H9 (cell line): ENCODE data around the gene RAB31. TPM values are rescaled to one million over a fixed set of nuclear protein-coding genes. Genes with fewer than 3 reads are reported as not detected.

ENCODE experiments used
- DNase-seq: peaks from one replicate; pipeline ENCODE4 v3.0.0-alpha.2; 2017
- H2AFZ ChIP-seq: one replicate; pipeline ENCODE4 v1.6.1; 2013; ENCODE audit warnings: mild to moderate bottlenecking, low read length, control low read depth, moderate library complexity
- H2AK5ac ChIP-seq: 2 replicates; pipeline ENCODE4 v1.6.1; 2013; ENCODE audit warnings: low read length, control low read depth, mixed read lengths; ENCODE audit not compliant: insufficient read length
- H2BK120ac ChIP-seq: one replicate; pipeline ENCODE4 v1.6.1; 2013; ENCODE audit warnings: low read depth, mild to moderate bottlenecking, low read length, control low read depth, inconsistent platforms; ENCODE audit not compliant: poor library complexity, severe bottlenecking
- H2BK12ac ChIP-seq: 2 replicates; pipeline ENCODE4 v1.6.1; 2013; ENCODE audit warnings: low read length, control low read depth, mixed read lengths, low read depth; ENCODE audit not compliant: insufficient read length
- H2BK15ac ChIP-seq: 2 replicates; pipeline ENCODE4 v1.6.1; 2013; ENCODE audit warnings: low read depth, low read length, control low read depth
- H2BK20ac ChIP-seq: one replicate; pipeline ENCODE4 v1.6.1; 2013; ENCODE audit warnings: low read depth, mild to moderate bottlenecking, low read length, control low read depth, inconsistent platforms; ENCODE audit not compliant: poor library complexity, severe bottlenecking
- H2BK5ac ChIP-seq: 2 replicates; pipeline ENCODE4 v1.6.1; 2013; ENCODE audit warnings: low read length, control low read depth, mixed read lengths; ENCODE audit not compliant: insufficient read length
- H3K14ac ChIP-seq: 2 replicates; pipeline ENCODE4 v1.6.1; 2013; ENCODE audit warnings: low read length, control low read depth; ENCODE audit not compliant: insufficient read depth
- H3K18ac ChIP-seq: 2 replicates; pipeline ENCODE4 v1.6.1; 2013; ENCODE audit warnings: low read depth, mild to moderate bottlenecking, mixed read lengths, low read length, control low read depth; ENCODE audit not compliant: insufficient read length
- H3K23ac ChIP-seq: 2 replicates; pipeline ENCODE4 v1.6.1; 2013; ENCODE audit warnings: low read length, control low read depth, mixed read lengths, low read depth; ENCODE audit not compliant: insufficient read length
- H3K23me2 ChIP-seq: 2 replicates; pipeline ENCODE4 v1.6.1; 2013; ENCODE audit warnings: low read depth, mild to moderate bottlenecking, mixed read lengths, low read length, control low read depth; ENCODE audit not compliant: insufficient read length, poor library complexity, severe bottlenecking
- H3K27ac ChIP-seq: 2 replicates; pipeline ENCODE4 v1.5.1; 2013; ENCODE audit warnings: low read length, control low read depth, mixed read lengths, low read depth; ENCODE audit not compliant: insufficient read length
- H3K27me3 ChIP-seq: 2 replicates; pipeline ENCODE4 v1.6.1; 2013; ENCODE audit warnings: low read length, control low read depth, inconsistent platforms; ENCODE audit not compliant: insufficient read depth
- H3K4ac ChIP-seq: 2 replicates; pipeline ENCODE4 v1.6.1; 2013; ENCODE audit warnings: low read depth, mild to moderate bottlenecking, control low read depth, inconsistent platforms, low read length, moderate library complexity
- H3K4me1 ChIP-seq: 2 replicates; pipeline ENCODE4 v1.6.1; 2013; ENCODE audit warnings: low read length, control low read depth, inconsistent platforms; ENCODE audit not compliant: insufficient read depth
- H3K4me2 ChIP-seq: 2 replicates; pipeline ENCODE4 v1.6.1; 2013; ENCODE audit warnings: low read length, control low read depth, mixed read lengths; ENCODE audit not compliant: insufficient read length, insufficient read depth
- H3K56ac ChIP-seq: 2 replicates; pipeline ENCODE4 v1.6.1; 2013; ENCODE audit warnings: low read depth, mild to moderate bottlenecking, mixed read lengths, low read length, control low read depth; ENCODE audit not compliant: insufficient read length
- H3K79me1 ChIP-seq: 2 replicates; pipeline ENCODE4 v1.6.1; 2013; ENCODE audit warnings: low read depth, mild to moderate bottlenecking, moderate library complexity, low read length, control low read depth, inconsistent platforms; ENCODE audit not compliant: insufficient read depth, poor library complexity, severe bottlenecking
- H3K79me2 ChIP-seq: 2 replicates; pipeline ENCODE4 v1.6.1; 2013; ENCODE audit warnings: low read length, control low read depth, inconsistent platforms; ENCODE audit not compliant: insufficient read depth
- H3K9ac ChIP-seq: 2 replicates; pipeline ENCODE4 v1.6.1; 2013; ENCODE audit warnings: low read length, control low read depth, mixed read lengths; ENCODE audit not compliant: insufficient read length; ENCODE audit errors: extremely low read depth
- H3K9me3 ChIP-seq: one replicate; pipeline ENCODE4 v1.6.1; 2013; ENCODE audit warnings: low read depth, low read length, inconsistent platforms; ENCODE audit not compliant: control insufficient read depth
- H3T11ph ChIP-seq: one replicate; pipeline ENCODE4 v1.6.1; 2013; ENCODE audit warnings: mild to moderate bottlenecking, low read length, control low read depth, inconsistent platforms
- H4K20me1 ChIP-seq: one replicate; pipeline ENCODE4 v1.6.1; 2013; ENCODE audit not compliant: control insufficient read depth, insufficient read length, insufficient read depth
- H4K5ac ChIP-seq: 2 replicates; pipeline ENCODE4 v1.6.1; 2013; ENCODE audit warnings: low read depth, mild to moderate bottlenecking, mixed read lengths, low read length, control low read depth; ENCODE audit not compliant: insufficient read length
- H4K8ac ChIP-seq: replicated peaks from 2 replicates; pipeline ENCODE4 v1.6.1; 2013; ENCODE audit warnings: low read length, control low read depth, mixed read lengths, low read depth; ENCODE audit not compliant: insufficient read length
- H4K91ac ChIP-seq: 2 replicates; pipeline ENCODE4 v1.6.1; 2013; ENCODE audit warnings: low read depth, mild to moderate bottlenecking, moderate library complexity, mixed read lengths, low read length, control low read depth; ENCODE audit not compliant: insufficient read length
- H3K27ac Mint-ChIP-seq, 3 experiments: 2 replicates in 2 of 3; 3 replicates in 1 of 3; pipeline ENCODE4 v1.8.0; 2020 to 2021; ENCODE audit warnings: mixed read lengths in 3 of 3, mild to moderate bottlenecking in 1 of 3, moderate library complexity in 1 of 3
- H3K27me3 Mint-ChIP-seq: 2 replicates; pipeline ENCODE4 v1.8.0; 2021; ENCODE audit warnings: low read depth, mild to moderate bottlenecking, moderate library complexity, mixed read lengths
- H3K36me3 Mint-ChIP-seq, 3 experiments: 2 replicates in 2 of 3; 3 replicates in 1 of 3; pipeline ENCODE4 v1.8.0; 2020 to 2021; ENCODE audit warnings: low read depth in 3 of 3, mixed read lengths in 3 of 3; ENCODE audit not compliant: insufficient read depth in 1 of 3
- H3K4me1 Mint-ChIP-seq, 2 experiments: 2 replicates each; pipeline ENCODE4 v1.8.0; 2020; ENCODE audit warnings: mixed read lengths in 2 of 2
- H3K4me3 Mint-ChIP-seq, 2 experiments: 2 replicates in 1 of 2; 3 replicates in 1 of 2; pipeline ENCODE4 v1.8.0; 2020 to 2021; ENCODE audit warnings: mild to moderate bottlenecking in 2 of 2, mixed read lengths in 2 of 2, moderate library complexity in 1 of 2
- H3K9me3 Mint-ChIP-seq, 2 experiments: 2 replicates in 1 of 2; 3 replicates in 1 of 2; pipeline ENCODE4 v1.8.0; 2020; ENCODE audit warnings: mild to moderate bottlenecking in 2 of 2, mixed read lengths in 2 of 2, moderate library complexity in 1 of 2
- CTCF ChIP-seq: fragments of 200-600 bp; sonication (generic); conservative IDR thresholded peaks from 3 replicates; pipeline ENCODE4 v1.8.0; 2021; ENCODE audit warnings: antibody characterized with exemption, mild to moderate bottlenecking
- WGBS: extraction: QIAGEN DNeasy Blood & Tissue Kit; methylation state at CpG from one replicate; pipeline ENCODE4 v1.1.7; 2013; ENCODE audit warnings: missing lambda C conversion rate, low lambda C conversion rate, mixed read lengths; ENCODE audit not compliant: insufficient read length; ENCODE audit errors: extremely low coverage; 5-methylcytosine and 5-hydroxymethylcytosine counted together
- total RNA-seq: library from RNA; stranded (reverse); gene quantifications from 2 replicates; pipeline ENCODE4 v1.2.1, GENCODE V29; 2021

RAB31 gene
- total RNA-seq, 1 experiment from 2014 or later: 22.4 TPM

GRCh38 chr18:9828506-9829396, 120.7 kb downstream of the RAB31 start:
- H2BK15ac ChIP-seq: no peak overlapping the region

More at GRCh38 chr18:9828506-9829396, 120.7 kb downstream of the RAB31 start:
- H3K9me3 Mint-ChIP-seq: no peaks in the 10 kb centered on the region
- no peak for DNase-seq
- Histone ChIP-seq H4K91ac (no peak overlapping the region), H3K79me1 (no peaks in the 10 kb centered on the region), H3K27me3 (no peaks in the 10 kb centered on the region), H4K5ac (no peak overlapping the region), H3T11ph (no peak overlapping the region), H3K14ac (no peak overlapping the region), H3K4ac (no peak overlapping the region), H2BK120ac (no peak overlapping the region), H3K9me3 (no peaks in the 10 kb centered on the region), H3K27ac (no peak overlapping the region), H4K20me1 (no peaks in the 10 kb centered on the region), H3K56ac (no peak overlapping the region), H4K8ac (no peak overlapping the region), H3K4me2 (no peak overlapping the region), H2AK5ac (no peak overlapping the region), H3K23ac (no peak overlapping the region), H2BK20ac (no peak overlapping the region), H3K4me1 (no peaks in the 10 kb centered on the region), H3K18ac (no peak overlapping the region), H2AFZ (no peak overlapping the region), H2BK12ac (no peak overlapping the region), H3K9ac (no peak overlapping the region), H3K23me2 (no peaks in the 10 kb centered on the region), H3K79me2 (no peaks in the 10 kb centered on the region), H2BK5ac (no peak overlapping the region)
- WGBS: no CpG with 5 or more reads among the region's 15 CpGs
- H3K36me3 Mint-ChIP-seq: peaks cover 0 to 2% (median 0%) of the 10 kb centered on the region in 3 experiments; a peak in 2 of 7 replicates
- H3K27ac Mint-ChIP-seq: no peak overlapping the region
- no peaks in the 10 kb centered on the region for H3K27me3 Mint-ChIP-seq
- no peak overlapping the region for H3K4me3 Mint-ChIP-seq
- no peak for TF ChIP-seq CTCF
- peaks cover 0 to 2% of the 10 kb centered on the region in 2 experiments; a peak in 2 of 4 replicates for H3K4me1 Mint-ChIP-seq
